GM12864 (cell line): ENCODE results near the gene PEX5L.
"Not testable (repeated sequence)": the region's sequence is repeated elsewhere in the genome, so short reads cannot be mapped to it uniquely, and the experiment has no call there.

Source experiments
- DNase-seq: peaks from one replicate; pipeline ENCODE4 v3.0.0-alpha.2; 2011; ENCODE audit warnings: low read depth
- H3K4me3 ChIP-seq: 2 replicates; pipeline ENCODE4 v1.5.1; 2011; ENCODE audit warnings: mild to moderate bottlenecking, low read depth, low read length, control low read depth
- CTCF ChIP-seq: IDR thresholded peaks from 2 replicates; pipeline ENCODE4 v1.5.1; 2011; ENCODE audit warnings: low read depth, mild to moderate bottlenecking, moderate library complexity, low read length, control low read depth, inconsistent platforms; ENCODE audit errors: missing control alignments

PEX5L gene

GRCh38 chr3:180017846-180018245, 18.9 kb downstream of the PEX5L start:
- H3K4me3 ChIP-seq: no peak overlapping the region
- DNase-seq: no peak
- no peak for TF ChIP-seq CTCF

- DNase-seq: no peak
- H3K4me3 ChIP-seq: no peak overlapping the region
- TF ChIP-seq CTCF: no peak
These were observed 24.8 kb downstream of the PEX5L start for GRCh38 chr3:180011927-180012326.

GRCh38 chr3:180008318-180008717, 28.4 kb downstream of the PEX5L start:
- not testable (repeated sequence) for DNase-seq, H3K4me3 ChIP-seq

GRCh38 chr3:180004542-180004941, 32.2 kb downstream of the PEX5L start:
- no peak overlapping the region for H3K4me3 ChIP-seq
- TF ChIP-seq CTCF: no peak
- no peak for DNase-seq

- no peak overlapping the region for H3K4me3 ChIP-seq
- no peak for DNase-seq
- TF ChIP-seq CTCF: no peak
These were observed 34.7 kb downstream of the PEX5L start for GRCh38 chr3:180002006-180002405.

GRCh38 chr3:180000500-180000899, 36.2 kb downstream of the PEX5L start:
- TF ChIP-seq CTCF: no peak
- no peak overlapping the region for H3K4me3 ChIP-seq
- no peak for DNase-seq

GRCh38 chr3:179995406-179995805, 41.3 kb downstream of the PEX5L start:
- no peak overlapping the region for H3K4me3 ChIP-seq
- DNase-seq: no peak
- TF ChIP-seq CTCF: no peak

- DNase-seq: no peak
- no peak overlapping the region for H3K4me3 ChIP-seq
- no peak for TF ChIP-seq CTCF
These were observed 44.9 kb downstream of the PEX5L start for GRCh38 chr3:179991883-179992282.
